ENCODE measurements around the gene MIXL1.
"Not testable (repeated sequence)": the region's sequence is repeated elsewhere in the genome, so short reads cannot be mapped to it uniquely, and the experiment has no call there.

The MIXL1 gene
- total RNA-seq: 0 to 0.77 (median 0) reads per million in 17 experiments

- DNase-seq: no peak
Measured at GRCh38 chr1:226223157-226223785, at the start of gene MIXL1. TSS of gene MIXL1 (plus strand) at chr1:226223664. CDS start at chr1:226223682, 18 bp downstream.

- no peak for DNase-seq
Measured at GRCh38 chr1:226176870-226177269, 46.6 kb upstream of the MIXL1 start.

GRCh38 chr1:226181996-226182714, 41.3 kb upstream of the MIXL1 start:
- peak; percentile 58 to 88 (median 84) for DNase-seq

- DNase-seq: peak; percentile 13 to 66 (median 41)
Measured at GRCh38 chr1:226185141-226186036, 38.1 kb upstream of the MIXL1 start.

- peak; percentile 82 to 91 (median 90) for DNase-seq
Measured at GRCh38 chr1:226186124-226187018, 37.1 kb upstream of the MIXL1 start, which contains the start of gene ACBD3. TSS of gene ACBD3 (minus strand) at chr1:226186741. CDS start at chr1:226186675, 66 bp downstream.

- no peak for DNase-seq
Measured at GRCh38 chr1:226187019-226187322, 36.5 kb upstream of the MIXL1 start.

- no peak for DNase-seq
Measured at GRCh38 chr1:226187380-226187779, 36.1 kb upstream of the MIXL1 start.

GRCh38 chr1:226195144-226195543, 28.3 kb upstream of the MIXL1 start:
- no peak for DNase-seq

- no peak for DNase-seq
Measured at GRCh38 chr1:226199971-226200370, 23.5 kb upstream of the MIXL1 start.

- DNase-seq: peak in 3 of 4 experiments; percentile 7 to 33 (median 22)
Measured at GRCh38 chr1:226201029-226201593, 22.4 kb upstream of the MIXL1 start.

GRCh38 chr1:226202246-226202645, 21.2 kb upstream of the MIXL1 start:
- no peak for DNase-seq

GRCh38 chr1:226202666-226203065, 20.8 kb upstream of the MIXL1 start:
- DNase-seq: not testable (repeated sequence)

GRCh38 chr1:226203240-226203639, 20.2 kb upstream of the MIXL1 start:
- no peak for DNase-seq

- DNase-seq: no peak
Measured at GRCh38 chr1:226203655-226204054, 19.8 kb upstream of the MIXL1 start.

GRCh38 chr1:226204198-226204597, 19.3 kb upstream of the MIXL1 start:
- no peak for DNase-seq

GRCh38 chr1:226207048-226207447, 16.4 kb upstream of the MIXL1 start:
- no peak for DNase-seq

GRCh38 chr1:226209307-226210059, 14.0 kb upstream of the MIXL1 start:
- DNase-seq: no peak

- DNase-seq: no peak
Measured at GRCh38 chr1:226210571-226211176, 12.8 kb upstream of the MIXL1 start.

- DNase-seq: no peak
Measured at GRCh38 chr1:226211181-226211821, 12.2 kb upstream of the MIXL1 start.

GRCh38 chr1:226212545-226212944, 10.9 kb upstream of the MIXL1 start:
- DNase-seq: no peak
